ENCODE data around the gene ZNF584. TPM values are rescaled to one million over a fixed set of nuclear protein-coding genes. Genes with fewer than 3 reads are reported as not detected.

ZNF584 gene
- polyA plus RNA-seq, 4 donors, result 1.8 to 7.6 (median 6.0) TPM

DNA sequence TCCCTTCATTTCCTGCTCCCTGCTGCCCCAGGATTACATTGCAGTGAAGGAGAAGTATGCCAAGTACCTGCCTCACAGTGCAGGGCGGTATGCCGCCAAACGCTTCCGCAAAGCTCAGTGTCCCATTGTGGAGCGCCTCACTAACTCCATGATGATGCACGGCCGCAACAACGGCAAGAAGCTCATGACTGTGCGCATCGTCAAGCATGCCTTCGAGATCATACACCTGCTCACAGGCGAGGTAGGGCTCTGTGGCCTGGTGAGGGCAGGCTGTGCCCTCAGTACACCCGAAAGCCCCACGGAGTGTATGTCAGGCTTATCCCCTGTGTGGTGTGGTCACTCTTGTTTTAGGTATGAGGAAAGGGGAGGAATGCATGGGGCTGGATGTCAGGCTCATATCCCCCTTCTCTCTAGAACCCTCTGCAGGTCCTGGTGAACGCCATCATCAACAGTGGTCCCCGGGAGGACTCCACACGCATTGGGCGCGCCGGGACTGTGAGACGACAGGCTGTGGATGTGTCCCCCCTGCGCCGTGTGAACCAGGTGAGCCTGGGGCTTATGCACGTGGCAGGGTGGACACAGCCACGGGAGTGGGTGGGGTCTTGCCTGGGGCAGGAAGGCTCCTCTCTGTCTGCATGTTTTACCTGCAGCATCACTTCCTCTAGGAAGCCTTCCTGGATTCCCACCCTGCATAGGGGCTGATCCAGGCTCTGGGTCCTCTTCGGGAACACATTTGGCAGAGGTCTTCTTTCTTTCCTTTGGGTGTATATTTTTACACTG lies 15.3 kb upstream of the ZNF584 start:
- Histone ChIP-seq H3K9me3 (ENCODE audit: control insufficient read depth in 2 of 2, insufficient read depth in 1 of 2, low read depth in 1 of 2, low read length in 1 of 2) (no peaks in the 10 kb centered on the region), H3K4me1 (ENCODE audit: control insufficient read depth in 3 of 3, insufficient read depth in 2 of 3, low read depth in 1 of 3, low read length in 2 of 3) (peaks cover under 1 to 6% (median 2%) of the 10 kb centered on the region in 3 donors), H3K27me3 (ENCODE audit: control insufficient read depth in 3 of 3, insufficient read depth in 3 of 3, low read length in 3 of 3) (peaks cover 6 to 27% (median 12%) of the 10 kb centered on the region in 3 donors), H3K36me3 (ENCODE audit: control insufficient read depth in 3 of 3, insufficient read depth in 2 of 3, low read depth in 1 of 3, low read length in 3 of 3) (peaks cover 9 to 55% (median 10%) of the 10 kb centered on the region in 3 donors), H3K27ac (ENCODE audit: low read depth in 1 of 3, low read length in 2 of 3) (no peak overlapping the region), H3K4me3 (ENCODE audit: low read depth in 1 of 3, low read length in 3 of 3) (no peak overlapping the region)
- DNase-seq, result no peak
- no peak for FAIRE-seq
- WGBS, 3 donors, result 93 to 94% (median 93%) methylated on average over 25 to 26 of the region's 26 CpGs

- no peak overlapping the region for H3K4me3 ChIP-seq (ENCODE audit: low read depth in 1 of 3, low read length in 3 of 3)
- DNase-seq (no peak), FAIRE-seq (no peak)
- H3K27me3 ChIP-seq (ENCODE audit: control insufficient read depth in 3 of 3, insufficient read depth in 3 of 3, low read length in 3 of 3), result peaks cover 9 to 30% (median 12%) of the 10 kb centered on the region in 3 donors
- 84 to 88% (median 86%) methylated on average over 4 of the region's 4 CpGs for WGBS, 3 donors
- H3K4me1 ChIP-seq (ENCODE audit: control insufficient read depth in 3 of 3, insufficient read depth in 2 of 3, low read depth in 1 of 3, low read length in 2 of 3), result peaks cover 0 to 4% (median 0%) of the 10 kb centered on the region in 3 donors
- no peaks in the 10 kb centered on the region for H3K9me3 ChIP-seq (ENCODE audit: control insufficient read depth in 2 of 2, insufficient read depth in 1 of 2, low read depth in 1 of 2, low read length in 1 of 2)
- peaks cover 9 to 54% (median 10%) of the 10 kb centered on the region in 3 donors for H3K36me3 ChIP-seq (ENCODE audit: control insufficient read depth in 3 of 3, insufficient read depth in 2 of 3, low read depth in 1 of 3, low read length in 3 of 3)
- no peak overlapping the region for H3K27ac ChIP-seq (ENCODE audit: low read depth in 1 of 3, low read length in 2 of 3)
Measured at GRCh38 chr19:58393725-58394033, 14.8 kb upstream of the ZNF584 start.

GRCh38 chr19:58394821-58395219 lies 13.6 kb upstream of the ZNF584 start:
- H3K27me3 ChIP-seq (ENCODE audit: control insufficient read depth in 3 of 3, insufficient read depth in 3 of 3, low read length in 3 of 3), result peaks cover 9 to 30% (median 12%) of the 10 kb centered on the region in 3 donors
- DNase-seq, result no peak
- H3K9me3 ChIP-seq (ENCODE audit: control insufficient read depth in 2 of 2, insufficient read depth in 1 of 2, low read depth in 1 of 2, low read length in 1 of 2), result no peaks in the 10 kb centered on the region
- H3K36me3 ChIP-seq (ENCODE audit: control insufficient read depth in 3 of 3, insufficient read depth in 2 of 3, low read depth in 1 of 3, low read length in 3 of 3), result peaks cover 9 to 51% (median 10%) of the 10 kb centered on the region in 3 donors
- 60 to 64% (median 62%) methylated on average over 3 of the region's 3 CpGs for WGBS, 3 donors
- peaks cover 0 to 4% (median 0%) of the 10 kb centered on the region in 3 donors for H3K4me1 ChIP-seq (ENCODE audit: control insufficient read depth in 3 of 3, insufficient read depth in 2 of 3, low read depth in 1 of 3, low read length in 2 of 3)
- no peak overlapping the region for H3K4me3 ChIP-seq (ENCODE audit: low read depth in 1 of 3, low read length in 3 of 3)
- no peak overlapping the region for H3K27ac ChIP-seq (ENCODE audit: low read depth in 1 of 3, low read length in 2 of 3)
- FAIRE-seq, result no peak

DNA sequence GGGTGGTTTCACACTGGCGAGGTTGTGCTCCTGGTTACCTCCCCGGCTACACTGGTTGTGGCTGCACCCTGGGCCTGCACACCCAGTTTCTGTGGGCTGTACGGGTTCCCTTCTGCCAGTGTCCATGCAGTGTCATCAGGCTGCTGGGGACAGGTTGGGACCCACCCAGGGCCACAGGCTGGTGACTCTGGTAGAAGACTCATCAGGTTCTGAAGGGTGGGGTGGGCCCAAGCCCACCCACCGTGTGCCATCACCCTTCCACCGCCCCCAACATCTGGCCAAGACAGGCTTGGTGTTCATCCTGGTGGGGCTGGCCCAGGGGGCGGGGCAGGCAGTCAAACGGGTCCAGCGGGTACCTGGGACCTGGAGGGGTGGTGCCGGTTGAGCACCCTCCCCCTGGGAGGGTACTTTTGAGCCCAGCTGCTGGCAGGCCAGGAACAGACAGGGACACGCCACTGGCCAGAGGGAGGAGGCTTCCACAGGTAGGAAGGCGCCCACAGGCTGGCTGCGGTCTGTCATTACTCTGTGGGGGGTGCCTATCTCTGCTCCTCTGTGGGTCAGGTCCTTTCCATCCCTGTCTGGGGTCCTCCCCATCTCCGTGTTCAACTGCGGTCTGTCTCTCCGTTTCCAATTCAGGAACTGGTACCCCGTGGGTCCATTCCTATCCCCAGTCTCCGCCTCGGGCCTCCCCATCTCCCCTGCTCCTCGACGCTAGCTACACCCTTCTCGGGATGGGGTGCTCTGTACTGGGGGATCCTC lies 13.1 kb upstream of the ZNF584 start, which contains the start of gene RNF225:
RNF225 (plus strand) TSS at position 437 of the 759 bp plus-strand sequence. CDS start 434 bp downstream, outside the sequence.
- FAIRE-seq (no peak), DNase-seq (peak in 1 of 2 donors; percentile 44)
- H3K4me1 ChIP-seq (ENCODE audit: control insufficient read depth in 3 of 3, insufficient read depth in 2 of 3, low read depth in 1 of 3, low read length in 2 of 3), result peaks cover 0 to 5% (median 2%) of the 10 kb centered on the region in 3 donors
- no peak within 1 kb of the TSS for H3K27ac ChIP-seq (ENCODE audit: low read depth in 1 of 3, low read length in 2 of 3)
- peaks cover 9 to 46% (median 10%) of the 10 kb centered on the region in 3 donors for H3K36me3 ChIP-seq (ENCODE audit: control insufficient read depth in 3 of 3, insufficient read depth in 2 of 3, low read depth in 1 of 3, low read length in 3 of 3)
- WGBS, 3 donors, result 26 to 32% (median 32%) methylated on average over 19 to 21 of the region's 21 CpGs
- peak within 1 kb of the TSS in 1 of 3 donors; percentile 1 for H3K4me3 ChIP-seq (ENCODE audit: low read depth in 1 of 3, low read length in 3 of 3)
- no peaks in the 10 kb centered on the region for H3K9me3 ChIP-seq (ENCODE audit: control insufficient read depth in 2 of 2, insufficient read depth in 1 of 2, low read depth in 1 of 2, low read length in 1 of 2)
- peaks cover 9 to 30% (median 12%) of the 10 kb centered on the region in 3 donors for H3K27me3 ChIP-seq (ENCODE audit: control insufficient read depth in 3 of 3, insufficient read depth in 3 of 3, low read length in 3 of 3)

DNA sequence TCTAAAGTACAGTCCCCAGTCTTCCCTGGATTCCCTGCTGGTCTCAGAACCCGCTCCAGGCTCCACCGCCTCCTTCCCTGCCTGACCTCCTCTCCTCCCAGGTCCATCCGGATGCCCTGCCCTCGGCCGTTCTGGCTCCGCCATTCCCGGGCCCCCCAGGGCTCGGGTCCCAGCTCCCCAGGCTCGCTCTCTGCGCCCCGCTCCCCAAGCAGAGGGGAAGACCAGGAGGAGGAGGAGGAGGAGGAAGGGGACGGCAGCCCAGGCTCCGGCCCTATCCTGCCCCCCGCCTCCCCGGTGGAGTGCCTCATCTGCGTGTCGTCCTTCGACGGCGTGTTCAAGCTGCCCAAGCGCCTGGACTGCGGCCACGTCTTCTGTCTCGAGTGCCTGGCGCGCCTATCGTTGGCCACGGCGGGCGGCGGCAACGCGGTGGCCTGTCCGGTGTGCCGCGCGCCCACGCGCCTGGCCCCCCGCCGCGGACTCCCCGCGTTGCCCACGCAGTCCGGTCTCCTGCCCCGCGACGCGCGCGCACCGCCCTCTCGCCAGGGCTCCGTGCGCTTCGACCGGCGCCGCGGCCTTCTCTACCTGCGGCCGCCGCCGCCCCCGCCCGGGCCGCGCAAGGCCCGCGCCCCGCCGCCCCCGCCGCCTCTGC lies 12.3 kb upstream of the ZNF584 start:
- peak overlapping the region in 1 of 3 donors; percentile 1 for H3K4me3 ChIP-seq (ENCODE audit: low read depth in 1 of 3, low read length in 3 of 3)
- peaks cover 0 to 11% (median 2%) of the 10 kb centered on the region in 3 donors for H3K4me1 ChIP-seq (ENCODE audit: control insufficient read depth in 3 of 3, insufficient read depth in 2 of 3, low read depth in 1 of 3, low read length in 2 of 3)
- H3K27ac ChIP-seq (ENCODE audit: low read depth in 1 of 3, low read length in 2 of 3), result no peak overlapping the region
- no peak for DNase-seq
- H3K9me3 ChIP-seq (ENCODE audit: control insufficient read depth in 2 of 2, insufficient read depth in 1 of 2, low read depth in 1 of 2, low read length in 1 of 2), result no peaks in the 10 kb centered on the region
- WGBS, 3 donors, result 3 to 12% (median 4%) methylated on average over 16 to 75 of the region's 75 CpGs
- peaks cover 9 to 30% (median 12%) of the 10 kb centered on the region in 3 donors for H3K27me3 ChIP-seq (ENCODE audit: control insufficient read depth in 3 of 3, insufficient read depth in 3 of 3, low read length in 3 of 3)
- FAIRE-seq, result no peak
- peaks cover 9 to 41% (median 10%) of the 10 kb centered on the region in 3 donors for H3K36me3 ChIP-seq (ENCODE audit: control insufficient read depth in 3 of 3, insufficient read depth in 2 of 3, low read depth in 1 of 3, low read length in 3 of 3)

DNA sequence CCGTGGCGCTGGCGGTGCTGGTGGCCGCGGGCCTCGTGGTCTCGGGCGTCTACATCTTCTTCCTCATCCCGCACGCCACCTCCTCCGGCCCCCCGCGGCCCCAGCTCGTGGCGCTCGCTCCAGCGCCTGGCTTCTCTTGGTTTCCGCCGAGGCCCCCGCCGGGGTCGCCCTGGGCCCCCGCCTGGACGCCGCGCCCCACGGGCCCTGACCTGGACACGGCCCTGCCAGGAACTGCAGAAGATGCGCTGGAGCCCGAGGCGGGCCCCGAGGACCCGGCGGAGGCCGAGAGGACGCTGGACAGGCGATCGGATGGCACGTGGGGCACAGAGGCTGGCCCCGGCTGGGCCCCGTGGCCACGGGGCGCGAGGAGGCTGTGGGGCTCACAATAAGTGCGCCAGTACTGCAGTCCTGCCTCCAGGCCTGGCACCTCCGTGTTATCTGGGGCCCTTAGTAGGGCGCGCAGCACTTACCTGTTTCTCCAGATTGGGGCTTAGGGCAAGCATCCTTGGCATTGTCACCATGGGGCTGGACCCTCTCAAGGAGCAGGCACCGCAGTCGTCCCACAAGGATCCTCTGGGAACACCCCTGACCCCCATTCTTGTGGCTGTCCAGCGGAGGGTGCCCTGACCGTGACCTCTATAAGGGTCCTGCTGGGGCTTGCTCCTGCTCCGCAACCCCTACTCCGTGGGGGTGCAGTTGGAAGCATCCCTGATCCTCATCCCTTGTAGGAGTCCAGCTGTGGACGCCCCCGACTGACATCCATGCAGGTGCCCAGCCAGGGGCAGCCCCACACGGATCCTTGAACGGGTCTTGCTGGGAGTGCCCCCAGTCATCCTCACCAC lies 11.5 kb upstream of the ZNF584 start:
- 22 to 29% (median 28%) methylated on average over 48 to 58 of the region's 58 CpGs for WGBS, 3 donors
- H3K4me3 ChIP-seq (ENCODE audit: low read depth in 1 of 3, low read length in 3 of 3), result peak overlapping the region in 1 of 3 donors; percentile 1
- H3K4me1 ChIP-seq (ENCODE audit: control insufficient read depth in 3 of 3, insufficient read depth in 2 of 3, low read depth in 1 of 3, low read length in 2 of 3), result peaks cover 0 to 13% (median 2%) of the 10 kb centered on the region in 3 donors
- H3K27me3 ChIP-seq (ENCODE audit: control insufficient read depth in 3 of 3, insufficient read depth in 3 of 3, low read length in 3 of 3), result peaks cover 9 to 30% (median 12%) of the 10 kb centered on the region in 3 donors
- H3K27ac ChIP-seq (ENCODE audit: low read depth in 1 of 3, low read length in 2 of 3), result no peak overlapping the region
- H3K9me3 ChIP-seq (ENCODE audit: control insufficient read depth in 2 of 2, insufficient read depth in 1 of 2, low read depth in 1 of 2, low read length in 1 of 2), result no peaks in the 10 kb centered on the region
- H3K36me3 ChIP-seq (ENCODE audit: control insufficient read depth in 3 of 3, insufficient read depth in 2 of 3, low read depth in 1 of 3, low read length in 3 of 3), result peaks cover 9 to 33% (median 10%) of the 10 kb centered on the region in 3 donors
- no peak for FAIRE-seq
- no peak for DNase-seq

DNA sequence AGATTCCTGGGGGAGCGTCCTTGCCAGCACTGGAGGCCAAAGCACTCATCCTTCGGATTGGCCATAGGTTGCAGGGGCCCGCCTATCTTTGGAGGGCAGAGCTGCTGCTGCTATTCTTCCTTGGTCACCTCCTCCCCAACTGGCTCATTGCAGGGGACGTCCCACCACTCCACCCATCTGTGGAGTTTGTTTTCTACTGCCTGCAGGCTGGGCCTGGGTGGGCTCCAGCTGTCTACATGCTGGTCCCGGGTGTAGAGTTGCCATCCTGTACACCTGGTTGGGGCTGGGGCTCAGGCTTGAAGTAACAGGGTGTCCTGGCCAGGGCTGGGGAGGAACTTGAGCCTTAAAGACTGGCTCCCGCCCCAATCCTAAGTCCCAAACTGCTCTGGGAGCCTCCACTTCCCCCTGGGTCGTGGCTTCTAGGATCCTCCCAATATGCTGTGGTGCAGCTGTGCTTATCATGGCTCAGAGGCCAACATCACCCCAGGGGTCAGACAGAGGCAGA lies 10.9 kb upstream of the ZNF584 start:
- Histone ChIP-seq H3K36me3 (ENCODE audit: control insufficient read depth in 3 of 3, insufficient read depth in 2 of 3, low read depth in 1 of 3, low read length in 3 of 3) (peaks cover 7 to 27% (median 9%) of the 10 kb centered on the region in 3 donors), H3K9me3 (ENCODE audit: control insufficient read depth in 2 of 2, insufficient read depth in 1 of 2, low read depth in 1 of 2, low read length in 1 of 2) (no peaks in the 10 kb centered on the region), H3K27ac (ENCODE audit: low read depth in 1 of 3, low read length in 2 of 3) (no peak overlapping the region), H3K4me1 (ENCODE audit: control insufficient read depth in 3 of 3, insufficient read depth in 2 of 3, low read depth in 1 of 3, low read length in 2 of 3) (peaks cover 0 to 18% (median 4%) of the 10 kb centered on the region in 3 donors), H3K27me3 (ENCODE audit: control insufficient read depth in 3 of 3, insufficient read depth in 3 of 3, low read length in 3 of 3) (peaks cover 9 to 30% (median 12%) of the 10 kb centered on the region in 3 donors), H3K4me3 (ENCODE audit: low read depth in 1 of 3, low read length in 3 of 3) (no peak overlapping the region)
- FAIRE-seq (no peak), DNase-seq (no peak)
- WGBS, 3 donors, result 69 to 75% (median 69%) methylated on average over 7 of the region's 7 CpGs

All from small intestine (tissue), 7 donors.